ENCODE measurements around the gene OPA3. TPM values are rescaled to one million over a fixed set of nuclear protein-coding genes. Genes with fewer than 3 reads are reported as not detected.

The OPA3 gene
- total RNA-seq, 1 donor from 2014 or later = 6.6 TPM

DNA sequence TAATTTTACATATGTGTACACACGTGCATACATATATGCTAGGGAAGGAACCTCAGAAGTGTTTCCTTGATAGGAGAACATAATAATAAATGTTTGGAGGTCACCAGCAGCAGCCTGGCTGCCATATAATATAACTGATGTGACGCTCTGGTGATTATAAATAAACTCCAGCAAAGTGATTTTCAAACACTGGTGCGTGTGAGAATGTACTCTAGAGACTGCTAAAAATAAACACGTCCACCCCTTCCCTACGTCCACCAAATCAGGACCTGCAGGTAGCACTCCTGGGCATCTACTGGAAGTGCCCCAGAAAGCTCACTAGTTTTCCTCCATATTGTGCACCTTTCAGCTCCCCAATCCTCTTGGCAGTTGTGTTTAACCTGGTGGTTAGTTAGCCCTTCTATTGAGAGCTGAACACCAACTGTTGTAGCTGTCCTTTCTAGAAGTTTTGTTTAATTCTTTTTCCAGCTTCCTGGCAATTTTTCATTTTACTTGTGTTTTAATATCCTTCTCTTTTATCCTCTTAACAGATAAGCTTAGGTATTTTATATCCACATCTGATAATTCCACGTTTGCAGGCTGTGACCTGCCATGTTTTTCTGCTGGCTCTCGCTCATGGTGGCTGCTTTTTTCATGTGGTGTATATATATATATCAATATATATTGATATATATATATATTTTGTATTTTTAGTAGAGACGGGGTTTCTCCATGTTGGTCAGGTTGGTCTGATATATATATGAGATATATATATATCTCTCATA, 13.0 kb downstream of the OPA3 start:
- Histone ChIP-seq H3K27me3 (no peaks in the 10 kb centered on the region), H3K27ac (no peak overlapping the region), H3K9me3 (no peaks in the 10 kb centered on the region), H3K4me3 (no peak overlapping the region), H3K36me3 (no peaks in the 10 kb centered on the region), H3K4me1 (peaks cover 37% of the 10 kb centered on the region)
- TF ChIP-seq POLR2AphosphoS5 (IDR thresholded peaks at IDR 0.05; ENCODE audit: insufficient read depth in 1 of 2, low read depth in 1 of 2) = no peak
- no peak for TF ChIP-seq POLR2A (IDR thresholded peaks at IDR 0.05)
- TF ChIP-seq, protein P1, sequence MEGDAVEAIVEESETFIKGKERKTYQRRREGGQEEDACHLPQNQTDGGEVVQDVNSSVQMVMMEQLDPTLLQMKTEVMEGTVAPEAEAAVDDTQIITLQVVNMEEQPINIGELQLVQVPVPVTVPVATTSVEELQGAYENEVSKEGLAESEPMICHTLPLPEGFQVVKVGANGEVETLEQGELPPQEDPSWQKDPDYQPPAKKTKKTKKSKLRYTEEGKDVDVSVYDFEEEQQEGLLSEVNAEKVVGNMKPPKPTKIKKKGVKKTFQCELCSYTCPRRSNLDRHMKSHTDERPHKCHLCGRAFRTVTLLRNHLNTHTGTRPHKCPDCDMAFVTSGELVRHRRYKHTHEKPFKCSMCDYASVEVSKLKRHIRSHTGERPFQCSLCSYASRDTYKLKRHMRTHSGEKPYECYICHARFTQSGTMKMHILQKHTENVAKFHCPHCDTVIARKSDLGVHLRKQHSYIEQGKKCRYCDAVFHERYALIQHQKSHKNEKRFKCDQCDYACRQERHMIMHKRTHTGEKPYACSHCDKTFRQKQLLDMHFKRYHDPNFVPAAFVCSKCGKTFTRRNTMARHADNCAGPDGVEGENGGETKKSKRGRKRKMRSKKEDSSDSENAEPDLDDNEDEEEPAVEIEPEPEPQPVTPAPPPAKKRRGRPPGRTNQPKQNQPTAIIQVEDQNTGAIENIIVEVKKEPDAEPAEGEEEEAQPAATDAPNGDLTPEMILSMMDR (IDR thresholded peaks at IDR 0.05) = no peak
- no peak for DNase-seq (ENCODE audit: extremely low spot score in 2 of 2)
- intact Hi-C loops (cut with DNase I) = no loop called here

DNA sequence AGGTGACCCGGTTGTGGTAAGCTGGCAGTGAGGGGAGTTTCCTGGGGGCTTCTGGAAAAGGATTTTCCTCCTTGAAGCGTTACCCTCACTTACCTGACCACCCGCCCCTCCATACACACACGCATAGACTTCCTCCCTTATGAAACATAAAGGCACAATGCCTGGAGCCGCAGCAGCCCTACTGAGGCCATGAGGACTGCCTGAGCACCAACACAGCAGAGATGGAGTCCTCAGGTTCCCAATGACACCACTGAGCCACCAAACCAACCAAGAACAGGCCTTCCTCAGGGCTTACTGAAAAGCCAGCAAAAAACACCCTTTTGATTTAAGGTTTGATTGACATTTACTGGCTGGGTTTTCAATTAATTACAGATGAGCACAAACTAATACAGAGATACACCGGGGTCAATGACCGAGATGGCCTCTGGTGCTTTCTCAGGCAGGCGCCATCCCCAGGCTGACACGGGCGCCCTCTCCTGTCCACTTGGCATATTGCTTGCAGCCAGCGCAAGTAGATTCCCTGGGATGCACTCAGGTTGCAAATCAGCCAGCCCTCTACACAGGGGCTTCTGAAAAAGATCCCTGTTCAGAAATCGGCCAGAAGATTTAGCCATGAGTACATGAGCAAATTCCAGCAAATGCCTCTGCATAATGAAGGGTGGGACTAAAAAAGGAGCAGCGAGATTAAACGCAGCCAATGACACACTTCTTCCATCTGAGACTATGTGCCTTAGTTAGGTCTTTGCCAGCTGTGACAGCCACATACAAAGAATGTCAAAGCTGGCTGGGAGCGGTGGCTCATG, 14.8 kb downstream of the OPA3 start:
- Histone ChIP-seq H3K36me3 (no peaks in the 10 kb centered on the region), H3K27me3 (no peaks in the 10 kb centered on the region), H3K4me1 (peaks cover 29% of the 10 kb centered on the region), H3K27ac (peak overlapping the region; percentile 62), H3K9me3 (no peaks in the 10 kb centered on the region), H3K4me3 (no peak overlapping the region)
- TF ChIP-seq POLR2A (IDR thresholded peaks at IDR 0.05) = no peak
- peak in 1 of 2 donors; percentile 12 for TF ChIP-seq POLR2AphosphoS5 (IDR thresholded peaks at IDR 0.05; ENCODE audit: insufficient read depth in 1 of 2, low read depth in 1 of 2)
- TF ChIP-seq, protein P1 (IDR thresholded peaks at IDR 0.05) = peak; percentile 46 to 50 (median 48)
- intact Hi-C loops (cut with DNase I) = no loop called here
- DNase-seq (ENCODE audit: extremely low spot score in 2 of 2) = no peak

DNA sequence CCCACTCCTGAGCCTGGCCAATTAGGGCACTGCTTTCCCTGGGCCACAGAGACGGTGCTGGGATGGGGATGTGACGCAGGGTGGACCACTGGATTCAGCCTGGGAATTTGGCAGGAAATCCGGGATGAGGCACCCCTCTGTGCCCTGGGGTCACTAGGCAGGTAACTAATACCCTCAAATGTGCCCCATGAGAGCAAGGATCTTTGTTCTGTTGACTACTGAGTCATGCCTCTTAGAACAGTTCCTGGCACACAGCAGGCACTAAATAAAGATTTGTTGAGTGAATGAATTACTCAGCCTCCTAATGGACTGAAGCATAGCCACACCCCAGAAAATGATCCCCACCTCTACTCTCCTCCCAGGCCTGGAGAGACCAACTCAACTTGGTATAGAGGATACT, 15.9 kb downstream of the OPA3 start:
- TF ChIP-seq POLR2A (IDR thresholded peaks at IDR 0.05) = no peak
- TF ChIP-seq POLR2AphosphoS5 (IDR thresholded peaks at IDR 0.05; ENCODE audit: insufficient read depth in 1 of 2, low read depth in 1 of 2) = peak; percentile 41 to 77
- TF ChIP-seq, protein P1 (IDR thresholded peaks at IDR 0.05) = no peak

DNA sequence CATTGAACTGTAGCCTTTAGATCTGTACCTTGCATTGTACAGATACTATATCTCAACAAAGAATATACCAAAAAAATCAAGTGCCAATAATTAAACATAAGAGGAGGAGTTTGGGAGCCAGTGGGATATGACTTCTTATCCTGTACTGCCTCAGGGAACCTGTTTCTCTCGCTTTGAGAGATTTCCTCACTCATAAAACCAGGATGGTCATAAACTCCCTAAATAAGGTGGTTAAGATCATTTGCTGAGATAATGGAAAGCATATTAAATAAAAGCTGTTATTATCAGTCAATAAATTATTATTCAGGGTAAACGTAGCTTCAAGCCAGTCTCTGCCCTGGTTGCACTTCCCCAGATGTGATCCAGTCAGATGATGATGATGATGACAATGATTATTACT, 17.0 kb downstream of the OPA3 start:
- TF ChIP-seq POLR2AphosphoS5 (IDR thresholded peaks at IDR 0.05; ENCODE audit: insufficient read depth in 1 of 2, low read depth in 1 of 2) (no peak), POLR2A (IDR thresholded peaks at IDR 0.05) (no peak)
- TF ChIP-seq, protein P1 (IDR thresholded peaks at IDR 0.05) = no peak
- H3K27me3 ChIP-seq = no peaks in the 10 kb centered on the region
- peak overlapping the region; percentile 62 for H3K27ac ChIP-seq
- no peaks in the 10 kb centered on the region for H3K9me3 ChIP-seq
- intact Hi-C loops (cut with DNase I) = no loop called here
- peaks cover 26% of the 10 kb centered on the region for H3K4me1 ChIP-seq
- DNase-seq (ENCODE audit: extremely low spot score in 2 of 2) = no peak
- no peaks in the 10 kb centered on the region for H3K36me3 ChIP-seq
- H3K4me3 ChIP-seq = no peak overlapping the region

More for the DNA sequence above, 15.9 kb downstream of the OPA3 start:
- Histone ChIP-seq H3K27ac (peak overlapping the region; percentile 62), H3K4me3 (no peak overlapping the region), H3K4me1 (peaks cover 26% of the 10 kb centered on the region), H3K36me3 (no peaks in the 10 kb centered on the region), H3K9me3 (no peaks in the 10 kb centered on the region), H3K27me3 (no peaks in the 10 kb centered on the region)
- intact Hi-C loops (cut with DNase I) = no loop called here
- DNase-seq (ENCODE audit: extremely low spot score in 2 of 2) = no peak
